ENCODE data around the gene CFAP410.

Gene CFAP410

DNA sequence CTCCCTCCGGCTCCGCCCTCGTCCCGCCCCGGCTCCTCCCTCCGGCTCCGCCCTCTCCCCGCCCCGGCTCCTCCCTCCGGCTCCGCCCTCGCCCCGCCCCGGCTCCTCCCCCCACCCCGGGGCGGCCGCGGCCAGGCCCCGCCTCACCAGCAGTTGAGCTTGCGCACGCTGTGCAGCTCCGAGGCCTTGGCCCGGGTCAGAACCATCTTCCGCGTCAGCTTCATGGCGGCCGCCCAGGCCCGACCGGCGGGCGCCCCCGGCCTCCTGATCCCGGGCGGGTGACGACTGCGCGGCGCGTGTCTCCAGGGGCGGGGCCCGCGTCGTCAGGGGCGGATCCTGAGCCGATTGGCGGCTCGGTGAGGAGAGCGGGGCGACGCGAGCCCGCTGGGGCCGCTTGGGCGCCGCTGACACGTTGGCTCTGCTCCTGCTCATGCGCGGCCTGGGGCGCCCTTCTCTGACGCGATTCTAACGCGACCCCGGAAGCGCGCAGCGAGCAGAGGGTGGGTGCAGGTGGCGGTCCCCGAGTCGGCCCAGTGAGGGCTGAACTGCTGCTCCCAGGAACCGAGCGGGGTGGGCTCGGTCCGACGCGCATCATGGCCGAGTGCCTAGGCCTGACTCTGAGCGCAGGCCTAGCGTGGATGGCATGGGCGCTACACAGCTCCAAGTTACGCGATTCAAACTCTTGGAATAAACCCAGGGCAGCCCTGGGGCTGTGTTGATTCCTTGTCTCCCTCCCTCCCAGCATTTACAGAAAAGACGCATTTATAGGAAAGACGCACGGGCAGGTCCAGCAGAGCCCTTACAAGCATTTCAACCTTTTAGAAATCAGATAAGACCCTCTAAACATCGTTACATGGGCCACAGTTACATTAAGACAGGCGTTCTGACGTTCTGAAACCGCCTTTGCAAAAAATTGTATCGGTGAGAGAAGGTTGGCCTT lies at the start of gene CFAP410:
TSS of gene CFAP410 (minus strand) at position 420 of the 940 bp plus-strand sequence. CDS start at position 224, 196 bp downstream.
- no peak for FAIRE-seq

DNA sequence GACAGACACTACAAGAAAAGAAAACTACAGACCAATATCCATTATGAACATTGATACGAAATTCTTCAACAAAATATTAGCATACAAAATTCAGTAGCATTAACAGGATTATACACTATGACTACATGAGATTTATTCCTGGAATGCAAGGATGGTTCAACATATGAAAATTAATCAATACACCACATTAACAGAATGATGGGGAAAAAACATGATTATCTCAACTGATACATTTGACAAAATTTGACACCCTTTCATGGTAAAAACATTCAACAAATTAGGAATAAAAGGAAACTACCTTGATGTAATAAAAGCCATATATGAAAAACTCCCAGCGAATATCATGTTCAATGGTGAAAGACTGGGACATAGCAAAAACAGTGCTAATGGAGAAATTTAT lies 45.8 kb upstream of the CFAP410 start:
- FAIRE-seq, result no peak

DNA sequence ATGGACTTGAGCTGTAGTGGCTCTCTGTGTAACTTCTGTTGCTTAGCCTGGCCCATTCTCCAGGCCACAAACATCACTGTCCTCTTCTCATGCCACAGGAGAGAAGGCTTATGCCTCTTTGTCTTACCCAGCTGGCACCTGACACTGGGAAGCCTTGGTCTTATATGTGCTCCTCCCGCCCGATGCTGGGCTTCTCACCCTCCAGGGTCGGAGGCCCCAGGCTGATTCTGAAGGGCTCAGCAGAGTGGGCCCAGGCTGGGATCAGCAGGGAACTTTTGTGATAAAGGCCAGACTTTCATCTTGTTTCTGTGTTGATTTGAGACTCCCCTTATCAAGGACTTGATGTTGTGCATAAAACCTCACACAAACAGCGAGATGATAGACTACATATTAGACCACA lies 44.0 kb upstream of the CFAP410 start:
- FAIRE-seq, result no peak

DNA sequence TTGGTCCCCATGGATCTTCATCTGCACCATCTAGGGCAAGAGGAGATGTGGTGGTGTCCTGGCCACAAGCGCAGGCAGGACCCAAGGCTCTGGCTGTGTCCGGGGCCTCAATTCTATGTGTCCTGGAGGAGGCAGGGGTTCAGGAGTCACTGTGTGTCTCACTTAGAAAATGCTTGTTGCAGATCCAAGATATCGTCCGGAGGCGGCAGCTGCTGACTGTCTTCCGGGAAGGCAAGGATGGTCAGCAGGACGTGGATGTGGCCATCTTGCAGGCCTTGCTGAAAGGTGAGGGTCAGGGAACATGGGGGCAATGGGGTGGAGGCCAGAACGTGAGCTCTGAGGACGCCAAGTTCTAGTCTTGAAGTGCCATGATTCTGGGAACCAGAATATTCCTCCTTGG lies 43.3 kb upstream of the CFAP410 start:
- FAIRE-seq, result no peak

DNA sequence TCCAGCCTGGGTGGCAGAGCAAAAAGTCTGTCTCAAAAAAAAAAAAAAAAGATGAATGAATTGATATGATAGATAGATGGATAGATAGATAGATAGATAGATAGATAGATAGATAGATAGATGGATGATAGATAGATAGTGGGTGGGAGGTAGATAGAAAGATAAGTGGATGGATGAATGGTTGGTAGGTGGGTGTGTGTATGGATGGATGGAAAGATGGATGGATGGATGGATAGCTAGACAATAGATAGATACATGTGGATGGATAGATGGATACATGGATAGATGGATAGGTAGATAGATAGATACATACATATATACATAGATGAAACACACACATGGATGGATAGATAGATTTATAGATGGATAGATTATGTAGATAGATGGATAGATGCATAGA lies 42.7 kb upstream of the CFAP410 start:
- no peak for FAIRE-seq

DNA sequence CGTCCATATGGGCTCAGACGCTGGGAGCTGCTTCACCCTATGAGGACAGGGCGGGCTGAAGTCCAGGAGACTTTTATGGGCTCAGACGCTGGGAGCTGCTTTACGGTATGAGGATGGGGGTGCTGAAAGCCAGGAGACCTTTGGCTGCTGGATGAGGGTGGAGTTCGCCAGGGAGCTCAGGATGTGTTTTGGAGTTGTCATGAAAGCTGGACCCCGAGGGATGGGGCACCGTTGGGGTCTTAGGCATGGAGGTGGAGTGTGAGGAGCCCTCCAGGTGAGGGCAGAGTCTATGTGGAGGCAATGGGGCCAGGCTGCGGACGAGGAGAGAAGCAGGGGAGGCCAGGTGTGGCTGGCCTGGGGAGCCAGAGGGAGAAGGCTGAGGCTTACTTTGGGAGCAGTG lies 41.7 kb upstream of the CFAP410 start:
- FAIRE-seq, result no peak

DNA sequence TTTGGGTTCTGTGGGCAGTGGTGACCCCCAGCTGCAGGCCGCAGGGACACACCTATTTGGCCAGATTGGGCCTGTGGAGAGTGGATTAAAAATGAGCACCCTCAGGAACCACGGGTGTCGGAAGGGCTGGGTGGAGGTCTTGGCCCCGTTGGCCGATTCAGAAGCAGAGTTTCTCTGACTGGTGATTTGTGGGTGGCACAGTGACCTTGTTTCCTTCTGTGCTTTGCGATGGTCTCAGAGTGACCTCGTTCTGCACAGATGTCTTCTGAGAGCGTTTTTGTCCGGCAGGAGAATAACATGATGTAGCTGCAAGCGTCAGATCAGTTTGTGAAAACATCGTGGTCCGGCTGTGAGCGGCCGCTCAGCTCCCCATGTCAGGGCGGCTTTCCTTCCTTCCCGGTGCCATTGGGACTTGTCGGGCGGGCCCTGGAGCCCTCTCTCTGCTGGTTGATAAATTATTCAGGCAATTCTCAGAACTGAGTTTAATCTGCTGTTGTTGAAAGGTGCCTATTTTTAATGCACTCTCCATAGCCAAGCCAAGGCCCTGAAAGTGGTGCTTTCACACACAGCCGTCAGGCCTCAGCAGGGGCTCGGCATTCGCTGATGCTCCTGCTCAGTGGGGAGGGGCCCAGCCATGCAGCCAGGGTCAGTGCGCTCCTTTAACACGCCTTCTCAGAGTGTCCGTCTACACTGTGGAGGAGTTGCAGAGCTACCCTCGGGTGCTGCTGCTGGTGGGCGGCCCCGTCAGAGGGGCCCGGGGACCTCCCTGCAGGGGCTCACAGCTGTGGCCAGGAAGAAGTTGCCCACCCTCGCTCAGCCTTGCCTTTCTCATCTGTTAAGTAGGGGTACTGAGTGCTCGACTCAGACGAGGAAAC lies 41.0 kb upstream of the CFAP410 start:
- FAIRE-seq, result no peak

DNA sequence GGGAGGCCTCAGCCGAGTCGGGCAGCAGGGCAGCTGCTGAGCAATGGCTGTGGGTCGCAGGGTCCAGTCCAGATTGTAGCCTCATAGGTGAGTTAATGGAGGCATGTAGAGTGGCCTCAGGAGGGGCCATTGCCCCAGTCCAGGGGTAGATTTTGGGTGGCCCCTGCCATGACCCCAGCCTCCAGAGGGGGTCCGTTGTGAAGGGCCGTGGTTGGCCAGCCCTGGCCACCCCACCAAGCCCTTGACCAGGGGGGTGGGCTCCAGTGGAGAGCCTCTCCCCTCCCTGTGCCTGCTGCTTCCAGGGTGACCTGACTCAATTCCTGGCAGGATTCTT lies 40.3 kb upstream of the CFAP410 start:
- FAIRE-seq, result no peak

DNA sequence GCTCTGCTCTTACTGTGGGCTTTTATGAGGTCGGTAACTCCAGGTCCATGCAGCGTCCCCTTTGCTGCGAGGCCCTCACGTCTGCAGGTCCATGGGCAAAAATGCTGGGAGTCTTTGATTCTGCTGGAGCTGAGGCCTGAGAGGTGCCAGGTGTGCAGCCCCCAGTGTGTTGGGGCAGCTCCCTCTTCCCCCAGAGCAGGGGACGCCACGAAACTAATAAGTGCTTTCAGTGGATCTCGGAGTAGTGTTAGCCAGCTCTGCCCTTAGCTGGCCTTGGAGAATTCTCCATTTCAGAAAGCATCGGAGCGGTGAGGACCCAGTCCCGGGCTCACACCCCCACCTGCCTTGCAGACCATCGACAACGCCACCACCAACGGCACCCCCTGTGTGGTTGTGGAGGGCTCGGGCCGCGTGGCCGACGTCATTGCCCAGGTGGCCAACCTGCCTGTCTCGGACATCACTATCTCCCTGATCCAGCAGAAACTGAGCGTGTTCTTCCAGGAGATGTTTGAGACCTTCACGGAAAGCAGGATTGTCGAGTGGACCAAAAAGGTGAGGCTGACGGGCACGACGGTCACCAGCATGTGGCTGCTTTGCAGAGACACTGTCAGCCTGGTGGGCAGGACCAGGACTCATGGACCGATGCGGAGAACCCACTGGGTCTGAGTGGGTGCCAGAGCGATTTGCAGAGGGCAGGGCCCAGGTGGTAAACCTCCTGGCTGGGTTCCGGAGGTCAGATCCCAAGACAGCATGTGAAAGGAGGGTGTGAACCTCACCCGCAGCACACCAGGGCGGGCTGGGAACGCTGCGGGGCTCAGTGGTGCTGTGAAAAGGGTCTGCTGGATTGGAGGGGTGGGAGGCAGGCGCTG lies 39.7 kb upstream of the CFAP410 start:
- no peak for FAIRE-seq

DNA sequence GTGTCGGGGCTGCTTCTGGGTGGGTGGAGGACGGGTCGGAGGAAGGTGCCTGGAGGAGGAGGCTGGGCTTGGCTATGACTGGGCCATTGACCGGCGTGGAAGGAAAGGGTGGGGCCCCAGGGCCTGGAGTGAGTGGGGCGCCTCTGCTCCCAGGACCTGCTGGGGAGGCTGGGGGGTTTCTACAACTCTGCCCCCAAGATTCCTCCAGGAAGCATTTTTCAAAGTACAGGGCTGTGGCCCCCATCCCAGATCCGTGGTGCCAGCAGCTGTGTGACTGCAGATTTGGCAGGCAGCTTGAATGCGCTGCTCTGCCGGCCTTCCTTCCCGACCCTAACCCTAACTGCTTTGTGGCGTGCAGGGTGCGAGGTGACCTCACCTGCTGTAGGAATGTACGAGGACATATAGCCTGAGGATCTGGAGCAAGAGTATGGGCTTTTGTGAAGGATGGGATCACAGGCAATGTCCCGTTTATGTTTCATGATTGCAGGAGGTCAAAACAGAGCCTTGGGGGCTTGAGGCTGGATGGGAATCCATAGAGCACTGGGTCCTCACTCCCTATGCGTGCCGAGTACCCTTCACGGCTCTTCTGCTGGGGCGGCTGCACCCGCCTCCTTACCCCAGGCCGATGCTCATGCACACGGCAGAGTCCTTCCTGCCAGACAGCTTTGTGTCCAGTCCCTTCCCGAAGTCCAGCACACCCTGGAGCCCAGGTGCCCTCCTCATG lies 38.9 kb upstream of the CFAP410 start:
- no peak for FAIRE-seq

DNA sequence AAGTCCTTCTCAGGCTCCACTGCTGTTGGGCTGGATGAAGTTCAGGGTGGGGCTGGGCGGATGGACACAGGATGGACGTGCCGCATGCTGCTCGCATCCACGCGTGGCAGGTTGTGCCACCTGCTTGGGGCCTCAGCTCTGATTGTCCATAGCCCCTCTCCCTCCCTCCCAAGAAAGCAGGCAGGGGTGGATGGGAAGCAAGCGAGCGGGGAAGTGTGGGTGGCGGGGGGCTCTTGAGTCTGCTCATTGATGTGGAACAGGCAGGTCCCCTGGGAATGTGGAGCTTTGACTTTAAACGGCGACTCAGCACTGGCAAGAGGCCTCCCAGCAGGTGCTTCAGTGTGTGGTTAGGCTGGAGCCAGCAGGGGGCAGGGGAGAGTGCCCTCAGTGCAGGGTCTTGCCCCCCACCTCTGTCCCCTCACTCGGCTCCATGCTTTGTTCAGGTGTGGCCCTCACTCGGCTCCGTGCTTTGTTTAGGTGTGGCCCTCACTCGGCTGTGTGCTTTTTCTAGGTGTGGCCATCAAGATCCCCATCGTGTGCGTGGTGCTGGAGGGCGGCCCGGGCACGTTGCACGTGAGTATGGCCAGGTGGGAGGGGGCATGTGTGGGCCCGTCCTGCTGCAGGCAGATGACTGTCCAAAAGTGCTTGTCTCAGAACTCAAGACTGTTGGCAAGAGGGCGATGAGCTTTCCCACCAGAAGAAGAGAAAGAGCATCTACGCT lies 38.2 kb upstream of the CFAP410 start:
- FAIRE-seq, result no peak

DNA sequence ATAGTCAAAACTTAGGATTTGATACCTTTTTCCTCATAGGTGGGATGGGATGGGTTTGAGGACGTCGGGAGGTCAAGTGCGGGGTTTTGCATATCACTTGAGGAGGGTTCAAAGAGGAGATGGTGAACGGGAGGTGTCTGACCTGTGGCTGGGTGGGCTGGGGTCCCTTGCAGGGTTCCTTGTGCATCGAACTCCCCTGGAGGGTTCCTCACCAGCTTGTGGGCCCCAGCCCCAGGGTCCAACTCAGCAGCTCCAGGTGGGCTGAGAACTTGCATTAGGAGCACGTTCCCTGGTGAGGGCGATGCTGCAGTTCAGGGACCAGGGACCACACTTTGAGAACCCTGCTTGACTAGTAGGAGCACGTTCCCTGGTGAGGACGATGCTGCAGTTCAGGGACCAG lies 37.4 kb upstream of the CFAP410 start:
- FAIRE-seq, result no peak

DNA sequence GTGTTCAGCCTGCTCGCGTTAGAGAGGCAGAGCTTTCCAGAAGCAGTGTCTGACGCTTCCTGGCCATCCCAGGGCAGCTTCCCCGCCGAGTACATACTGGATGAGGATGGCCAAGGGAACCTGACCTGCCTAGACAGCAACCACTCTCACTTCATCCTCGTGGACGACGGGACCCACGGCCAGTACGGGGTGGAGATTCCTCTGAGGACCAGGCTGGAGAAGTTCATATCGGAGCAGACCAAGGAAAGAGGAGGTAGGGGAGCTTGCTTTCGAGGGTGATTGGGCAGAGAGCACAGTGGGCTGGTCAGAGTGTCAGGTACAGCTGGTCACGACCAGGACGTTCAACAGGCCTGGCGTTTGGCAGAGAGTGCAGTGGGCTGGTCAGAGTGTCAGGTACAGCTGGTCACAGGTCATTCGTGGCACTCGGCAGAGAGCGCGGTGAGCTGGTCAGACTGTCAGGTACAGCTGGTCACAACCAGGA lies 36.6 kb upstream of the CFAP410 start:
- FAIRE-seq, result no peak

DNA sequence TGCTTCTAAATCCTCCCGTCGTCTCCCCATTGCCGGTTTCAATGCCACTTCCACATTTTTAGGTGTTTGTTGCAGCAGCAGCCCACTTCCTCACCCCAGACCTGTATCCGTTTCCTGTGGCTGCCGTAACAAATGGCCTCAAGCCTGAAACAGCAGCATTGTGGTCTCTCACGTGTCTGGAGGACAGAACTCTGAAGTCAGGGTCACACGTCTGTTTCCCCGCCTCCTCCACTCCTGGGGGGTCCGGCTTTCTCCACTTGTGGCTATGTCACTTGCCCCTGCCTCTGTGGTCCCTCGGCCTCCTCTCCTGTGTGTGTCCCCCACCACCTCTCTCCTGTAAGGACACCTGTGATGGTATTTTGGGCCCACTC lies 36.1 kb upstream of the CFAP410 start:
- no peak for FAIRE-seq

DNA sequence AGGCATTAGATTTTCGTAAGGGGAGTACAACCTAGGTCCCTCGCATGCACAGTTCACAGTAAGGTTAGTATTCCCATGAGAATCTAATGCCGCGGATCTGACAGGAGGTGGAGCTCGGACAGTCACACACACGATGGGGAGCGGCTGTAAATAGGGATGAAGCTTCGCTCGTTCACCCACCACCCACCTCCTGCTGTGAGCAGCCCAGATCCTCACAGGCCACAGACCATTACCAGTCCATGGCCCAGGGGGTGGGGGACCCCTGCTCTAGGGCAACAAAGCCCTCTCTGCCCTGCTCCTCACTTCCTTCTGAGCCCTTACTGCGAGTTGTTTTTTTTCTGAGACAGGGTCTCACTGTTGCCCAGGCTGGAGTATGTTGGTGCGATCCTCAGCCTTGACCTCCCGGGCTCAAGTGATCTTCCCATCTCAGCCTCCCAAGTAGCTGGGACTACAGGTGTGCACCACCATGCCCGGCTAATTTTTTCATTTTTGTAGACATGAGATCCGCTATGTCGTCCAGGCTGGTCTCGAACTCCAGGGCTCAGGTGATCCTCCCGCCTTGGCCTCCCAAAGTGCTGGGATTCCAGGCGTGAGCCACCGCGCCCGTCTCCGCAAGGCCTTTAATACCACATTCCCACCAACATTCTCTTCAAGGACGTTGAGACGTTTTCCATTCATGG lies 35.6 kb upstream of the CFAP410 start:
- FAIRE-seq, result no peak

DNA sequence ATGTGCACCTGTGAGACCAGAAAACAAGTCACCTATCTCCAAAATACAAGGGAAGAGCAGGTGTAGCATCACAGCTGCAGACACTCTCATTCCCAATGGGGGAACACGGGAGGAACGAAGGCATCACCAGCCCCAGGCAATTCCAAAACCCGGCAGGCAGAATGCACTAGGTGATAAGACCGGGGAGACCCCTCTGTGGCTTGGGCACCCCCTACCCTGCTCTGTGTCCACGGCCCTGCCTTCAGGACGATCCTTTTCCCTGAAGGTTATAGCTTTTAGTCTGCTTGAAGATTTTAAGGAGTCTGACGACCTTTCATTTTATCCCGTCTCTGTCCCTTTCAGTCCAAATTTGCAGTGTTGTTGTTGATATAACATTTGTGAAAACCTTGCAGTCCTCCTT lies 33.4 kb upstream of the CFAP410 start:
- no peak for FAIRE-seq

DNA sequence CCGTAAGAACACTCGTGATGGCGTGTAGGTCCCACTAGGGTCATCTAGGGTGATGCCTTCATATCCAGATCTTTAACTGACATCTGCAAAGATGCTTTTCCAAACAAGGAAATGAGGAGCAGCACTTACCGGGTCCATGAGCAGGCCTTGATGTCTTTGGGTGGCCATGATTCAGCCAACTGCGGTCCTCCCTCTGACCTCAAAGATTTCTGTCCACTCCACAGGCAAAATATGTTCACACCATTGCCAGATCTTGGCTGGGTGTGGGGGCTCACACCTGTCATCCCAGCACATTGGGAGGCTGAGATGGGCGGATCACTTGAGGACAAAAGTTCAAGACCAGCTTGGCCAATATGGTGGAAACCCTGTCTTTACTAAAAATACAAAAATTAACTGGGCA lies 32.4 kb upstream of the CFAP410 start:
- FAIRE-seq, result no peak

DNA sequence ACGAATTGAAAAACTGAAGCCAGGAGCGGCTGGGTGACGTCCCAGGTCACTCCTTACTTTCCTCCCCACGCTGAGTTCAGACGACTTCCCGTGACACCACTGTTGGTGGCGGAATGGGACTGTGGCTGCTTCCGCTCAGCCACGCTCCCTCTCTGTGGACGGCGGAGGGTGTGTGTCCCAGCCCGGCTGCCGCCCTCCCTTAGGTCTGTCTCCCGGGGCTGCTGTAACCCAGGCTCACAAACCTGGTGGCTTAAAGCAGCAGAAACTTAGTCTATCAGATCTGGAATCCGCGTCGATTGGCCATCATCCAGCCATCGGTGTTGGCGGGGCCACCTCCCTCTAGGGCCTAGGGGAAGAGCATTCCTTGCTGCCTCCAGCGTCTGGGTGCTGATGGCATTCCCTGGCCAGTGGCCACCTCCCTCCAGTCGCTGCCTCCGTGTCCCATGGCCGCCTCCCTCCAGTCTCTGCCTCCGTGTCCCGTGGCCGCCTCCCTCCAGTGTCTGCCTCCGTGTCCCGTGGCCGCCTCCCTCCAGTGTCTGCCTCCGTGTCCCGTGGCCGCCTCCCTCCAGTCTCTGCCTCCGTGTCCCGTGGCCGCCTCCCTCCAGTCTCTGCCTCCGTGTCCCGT lies 31.7 kb upstream of the CFAP410 start:
- no peak for FAIRE-seq

DNA sequence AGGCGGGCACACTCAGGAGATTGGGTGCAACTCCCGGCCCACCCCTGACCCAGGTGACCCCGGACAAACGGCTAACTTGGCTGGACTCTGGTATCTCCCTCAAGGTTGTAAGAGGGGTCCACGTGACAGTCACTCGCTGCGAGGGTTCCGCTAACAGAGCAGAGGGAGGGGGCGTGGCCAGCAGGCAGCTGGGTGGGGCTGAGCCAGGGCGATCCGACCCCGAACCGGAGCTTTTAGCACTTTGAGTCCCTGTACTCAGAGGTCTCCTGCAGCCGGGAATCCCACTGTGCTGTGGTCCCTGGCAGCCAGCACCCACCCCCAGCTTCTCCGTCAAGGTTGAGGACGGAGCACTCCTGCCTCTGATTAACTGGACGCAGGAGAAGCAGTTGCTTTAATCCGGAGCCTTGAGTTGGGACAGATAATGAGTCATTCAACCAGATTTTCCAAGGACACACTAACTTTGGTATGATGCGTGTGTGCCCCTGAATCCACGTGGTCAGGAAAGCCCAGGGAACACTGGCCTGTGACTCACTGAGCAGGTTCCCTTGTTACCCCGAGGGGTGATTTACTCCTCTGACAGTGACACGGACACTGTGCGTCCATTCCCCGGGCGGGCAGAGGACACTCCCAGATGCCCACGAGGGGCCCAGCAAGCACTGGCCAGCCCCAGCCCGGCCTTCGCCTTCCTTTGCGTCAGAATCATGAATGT lies 31.0 kb upstream of the CFAP410 start:
- FAIRE-seq, result no peak
